B cell (primary cell): ENCODE data around the gene SERPINE1.

Experiments
- CTCF ChIP-seq: fragments of 200-600 bp; IDR thresholded peaks from one replicate; pipeline ENCODE4 v1.8.0; 2022; ENCODE audit warnings: antibody characterized with exemption, mild to moderate bottlenecking
- EZH2 ChIP-seq: IDR thresholded peaks from 2 replicates; pipeline ENCODE4 v1.6.1; 2012; ENCODE audit warnings: borderline replicate concordance, low read depth, mild to moderate bottlenecking, moderate library complexity, low read length; ENCODE audit not compliant: insufficient read depth, poor library complexity, severe bottlenecking

- no peak for TF ChIP-seq CTCF
- TF ChIP-seq EZH2, result no peak
Measured at GRCh38 chr7:101088858-101089529, 37.9 kb upstream of the SERPINE1 start.
